Upper lobe of left lung (tissue), 6 donors: ENCODE results near the gene ARHGEF10L. TPM values are rescaled to one million over a fixed set of nuclear protein-coding genes. Genes with fewer than 3 reads are reported as not detected.

Experiments used
- ATAC-seq, 2 donors: fragments of 200-7000 bp; cut with Tn5 transposase; one replicate each; pipeline ENCODE4 v1.9.1; 2022; ENCODE audit warnings: mild to moderate bottlenecking in 2 of 2, moderate library complexity in 2 of 2; ENCODE audit not compliant: low FRiP score in 2 of 2
- DNase-seq, 2 donors: peaks; one replicate each; pipeline ENCODE4 v3.0.0-alpha.2; 2019 to 2020
- H3K27ac ChIP-seq, 4 donors: fragments of 200-600 bp; sonication (generic); one replicate each; pipeline ENCODE4 v1.5.1; 2016 to 2019
- H3K27me3 ChIP-seq, 4 donors: fragments of 200-600 bp; sonication (generic); one replicate each; pipeline ENCODE4 v1.5.1; 2017 to 2019
- H3K36me3 ChIP-seq, 4 donors: fragments of 200-600 bp; sonication (generic); one replicate each; pipeline ENCODE4 v1.5.1; 2016 to 2019
- H3K4me1 ChIP-seq, 4 donors: fragments of 200-600 bp; sonication (generic); one replicate each; pipeline ENCODE4 v1.5.1; 2018 to 2019
- H3K4me3 ChIP-seq, 4 donors: fragments of 200-600 bp; sonication (generic); one replicate each; pipeline ENCODE4 v1.5.1; 2017 to 2019; ENCODE audit warnings: mild to moderate bottlenecking in 2 of 4, moderate library complexity in 1 of 4
- H3K9me3 ChIP-seq, 4 donors: fragments of 200-600 bp; sonication (generic); one replicate each; pipeline ENCODE4 v1.5.1; 2018 to 2019
- EP300 ChIP-seq, 4 donors: sonication (generic); formaldehyde crosslinking; IDR thresholded peaks; one replicate each; pipeline ENCODE4 v1.5.1; 2017; ENCODE audit warnings: antibody characterized with exemption in 4 of 4, control low read depth in 2 of 4
- POLR2A ChIP-seq, 4 donors: fragments of 450-650 bp; IDR thresholded peaks; one replicate each; pipeline ENCODE4 v1.5.1; 2016 to 2017; ENCODE audit warnings: antibody characterized with exemption in 4 of 4, mild to moderate bottlenecking in 2 of 4
- POLR2AphosphoS5 ChIP-seq, 2 donors: sonication (generic); formaldehyde crosslinking; IDR thresholded peaks; one replicate each; pipeline ENCODE4 v1.5.1; 2017; ENCODE audit warnings: antibody characterized with exemption in 2 of 2
- WGBS, 2 donors: methylation state at CpG; one replicate each; pipeline ENCODE4 v1.1.5; 2017 to 2018; 5-methylcytosine and 5-hydroxymethylcytosine counted together
- total RNA-seq, 6 donors: library from RNA; depleted of rRNA in 4 of 6; stranded (reverse); fragments of >200 nt in 4 of 6; gene quantifications; one replicate each; pipeline versions ENCODE4 v1.1.0 to v1.2.1, GENCODE V29; 2016 to 2021
- TF ChIP-seq, protein P1 (sequence below), 6 experiments: fragments of 450-650 bp in 4 of 6; fragments of 200-600 bp in 2 of 6; sonication (generic) in 2 of 6; IDR thresholded peaks; one replicate each; pipeline ENCODE4 v1.5.1; 2016 to 2019; ENCODE audit warnings: antibody characterized with exemption in 6 of 6
- donor health status: DM: no; HTN: no; CAD: no; lungs with moderate emphysema.
- donor health status: DM: no; HTN: yes; CAD: no; lungs with severe emphysema.

ARHGEF10L gene
- total RNA-seq, 6 donors from 2014 or later, result 17.6 to 172 (median 50.0) TPM

- no peak for TF ChIP-seq POLR2AphosphoS5 (IDR thresholded peaks at IDR 0.05)
- Histone ChIP-seq H3K4me3 (no peak overlapping the region), H3K27ac (no peak overlapping the region), H3K36me3 (peaks cover 0 to 59% (median 37%) of the 10 kb centered on the region in 4 donors), H3K9me3 (no peaks in the 10 kb centered on the region), H3K27me3 (no peaks in the 10 kb centered on the region), H3K4me1 (peaks cover 0 to 4% (median 0%) of the 10 kb centered on the region in 4 donors)
- ATAC-seq (no peak), DNase-seq (no peak)
- 77 to 87% methylated on average over 11 to 14 of the region's 14 CpGs for WGBS, 2 donors
Observed at GRCh38 chr1:17639703-17640340, 100.3 kb downstream of the ARHGEF10L start.

DNA sequence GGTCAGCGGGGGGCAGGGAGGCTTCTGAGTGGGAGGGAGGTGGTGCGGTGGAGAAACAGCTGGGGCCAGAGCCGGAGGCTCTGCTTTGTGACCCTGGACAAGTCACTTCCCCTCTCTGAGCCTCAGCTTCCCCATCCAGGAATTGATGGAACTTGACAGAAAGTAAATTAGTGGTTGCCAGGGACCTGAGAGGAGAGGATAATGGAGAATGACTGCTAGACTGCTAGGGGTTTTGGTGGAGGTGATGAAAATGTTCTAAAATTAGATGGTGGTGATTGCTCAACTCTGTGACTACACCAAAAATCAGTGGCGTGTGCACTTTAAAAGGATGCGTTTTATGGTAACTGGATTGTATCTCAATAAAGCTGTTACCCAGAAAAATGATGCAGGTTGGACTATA is 100.9 kb downstream of the ARHGEF10L start:
- H3K27me3 ChIP-seq, result no peaks in the 10 kb centered on the region
- peaks cover 0 to under 1% (median 0%) of the 10 kb centered on the region in 4 donors for H3K4me1 ChIP-seq
- ATAC-seq (no peak), DNase-seq (no peak)
- H3K4me3 ChIP-seq, result no peak overlapping the region
- no peak overlapping the region for H3K27ac ChIP-seq
- H3K9me3 ChIP-seq, result no peaks in the 10 kb centered on the region
- H3K36me3 ChIP-seq, result peaks cover 0 to 53% (median 32%) of the 10 kb centered on the region in 4 donors
- 80 to 81% methylated on average over 5 of the region's 5 CpGs for WGBS, 2 donors
- TF ChIP-seq POLR2A (IDR thresholded peaks at IDR 0.05), result no peak
- TF ChIP-seq EP300 (IDR thresholded peaks at IDR 0.05), result no peak
- TF ChIP-seq POLR2AphosphoS5 (IDR thresholded peaks at IDR 0.05), result no peak
- TF ChIP-seq, protein P1, sequence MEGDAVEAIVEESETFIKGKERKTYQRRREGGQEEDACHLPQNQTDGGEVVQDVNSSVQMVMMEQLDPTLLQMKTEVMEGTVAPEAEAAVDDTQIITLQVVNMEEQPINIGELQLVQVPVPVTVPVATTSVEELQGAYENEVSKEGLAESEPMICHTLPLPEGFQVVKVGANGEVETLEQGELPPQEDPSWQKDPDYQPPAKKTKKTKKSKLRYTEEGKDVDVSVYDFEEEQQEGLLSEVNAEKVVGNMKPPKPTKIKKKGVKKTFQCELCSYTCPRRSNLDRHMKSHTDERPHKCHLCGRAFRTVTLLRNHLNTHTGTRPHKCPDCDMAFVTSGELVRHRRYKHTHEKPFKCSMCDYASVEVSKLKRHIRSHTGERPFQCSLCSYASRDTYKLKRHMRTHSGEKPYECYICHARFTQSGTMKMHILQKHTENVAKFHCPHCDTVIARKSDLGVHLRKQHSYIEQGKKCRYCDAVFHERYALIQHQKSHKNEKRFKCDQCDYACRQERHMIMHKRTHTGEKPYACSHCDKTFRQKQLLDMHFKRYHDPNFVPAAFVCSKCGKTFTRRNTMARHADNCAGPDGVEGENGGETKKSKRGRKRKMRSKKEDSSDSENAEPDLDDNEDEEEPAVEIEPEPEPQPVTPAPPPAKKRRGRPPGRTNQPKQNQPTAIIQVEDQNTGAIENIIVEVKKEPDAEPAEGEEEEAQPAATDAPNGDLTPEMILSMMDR (IDR thresholded peaks at IDR 0.05), result no peak

DNA sequence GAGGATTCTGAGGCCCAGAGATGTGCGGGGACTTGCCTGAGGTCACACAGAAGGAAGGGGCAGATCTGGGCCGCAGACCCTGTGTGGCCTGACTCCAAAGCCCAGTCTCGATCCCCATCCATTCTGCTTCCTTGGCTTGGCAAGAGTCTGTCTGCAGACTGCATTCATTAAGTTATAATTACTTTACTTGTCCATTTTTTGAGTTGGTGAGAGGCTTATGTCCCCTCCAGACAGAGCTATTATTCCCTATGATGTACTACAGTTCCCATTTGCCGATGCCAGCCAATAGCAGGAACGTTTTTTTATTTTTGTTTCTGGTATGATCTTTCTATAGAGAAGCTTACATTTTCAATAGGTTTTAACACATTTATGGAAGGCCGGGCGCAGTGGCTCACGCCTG is 101.5 kb downstream of the ARHGEF10L start:
- Histone ChIP-seq H3K27ac (no peak overlapping the region), H3K4me3 (no peak overlapping the region), H3K27me3 (no peaks in the 10 kb centered on the region), H3K36me3 (peaks cover 0 to 48% (median 30%) of the 10 kb centered on the region in 4 donors), H3K9me3 (no peaks in the 10 kb centered on the region), H3K4me1 (no peaks in the 10 kb centered on the region)
- no peak for DNase-seq
- no peak for ATAC-seq
- TF ChIP-seq, protein P1 (IDR thresholded peaks at IDR 0.05), result no peak
- 89 to 90% methylated on average over 8 of the region's 8 CpGs for WGBS, 2 donors

DNA sequence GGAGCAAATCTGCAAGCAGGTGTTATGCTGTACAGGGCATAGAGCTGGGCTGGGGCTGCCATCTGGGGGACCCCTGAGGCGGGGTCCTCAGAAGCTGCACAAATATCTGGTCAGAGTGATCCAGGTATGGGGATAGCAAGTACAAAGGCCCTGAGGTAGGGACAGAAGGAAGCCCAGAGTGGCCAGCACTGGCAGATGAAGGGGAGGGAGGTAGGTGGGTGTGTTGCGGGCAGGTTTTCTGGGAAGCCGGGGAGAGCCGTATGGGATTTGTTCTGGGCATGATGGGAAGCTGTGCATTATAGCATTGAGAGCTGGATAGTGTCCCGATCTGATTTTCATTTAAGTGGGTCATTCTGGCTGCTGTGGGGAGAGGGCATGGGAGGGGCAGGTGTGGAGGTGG is 102.7 kb downstream of the ARHGEF10L start:
- DNase-seq (no peak), ATAC-seq (no peak)
- H3K9me3 ChIP-seq, result no peaks in the 10 kb centered on the region
- H3K4me3 ChIP-seq, result no peak overlapping the region
- H3K36me3 ChIP-seq, result peaks cover 0 to 37% (median 26%) of the 10 kb centered on the region in 4 donors
- WGBS, 2 donors, result 91 to 93% methylated on average over 5 of the region's 5 CpGs
- H3K27ac ChIP-seq, result no peak overlapping the region
- H3K27me3 ChIP-seq, result no peaks in the 10 kb centered on the region
- TF ChIP-seq, protein P1 (IDR thresholded peaks at IDR 0.05), result no peak
- TF ChIP-seq EP300 (IDR thresholded peaks at IDR 0.05) (no peak), POLR2A (IDR thresholded peaks at IDR 0.05) (no peak), POLR2AphosphoS5 (IDR thresholded peaks at IDR 0.05) (no peak)
- no peaks in the 10 kb centered on the region for H3K4me1 ChIP-seq

GRCh38 chr1:17642943-17643342 is 103.4 kb downstream of the ARHGEF10L start:
- Histone ChIP-seq H3K27me3 (no peaks in the 10 kb centered on the region), H3K4me1 (no peaks in the 10 kb centered on the region), H3K27ac (no peak overlapping the region), H3K9me3 (no peaks in the 10 kb centered on the region), H3K36me3 (peaks cover 0 to 34% (median 20%) of the 10 kb centered on the region in 4 donors), H3K4me3 (no peak overlapping the region)
- ATAC-seq, result no peak
- WGBS, 2 donors, result 81 to 84% methylated on average over 3 of the region's 3 CpGs
- TF ChIP-seq, protein P1 (IDR thresholded peaks at IDR 0.05), result no peak
- TF ChIP-seq EP300 (IDR thresholded peaks at IDR 0.05) (no peak), POLR2A (IDR thresholded peaks at IDR 0.05) (no peak), POLR2AphosphoS5 (IDR thresholded peaks at IDR 0.05) (no peak)
- no peak for DNase-seq
